Gastrocnemius medialis (tissue), 4 donors: Measurements from ENCODE around the gene FHOD3. TPM values are rescaled to one million over a fixed set of nuclear protein-coding genes. Genes with fewer than 3 reads are reported as not detected.
"Not testable (repeated sequence)": the region's sequence is repeated elsewhere in the genome, so short reads cannot be mapped to it uniquely, and the experiment has no call there.

Source experiments
- ATAC-seq, 2 donors: fragments of 150-250 bp; one replicate each; pipeline ENCODE4 v1.9.1; 2016
- DNase-seq, 2 donors: peaks; one replicate each; pipeline ENCODE4 v3.0.0-alpha.2; 2019
- H3K27ac ChIP-seq, 4 donors: fragments of 200-600 bp; sonication (generic); 1 replicate in 1 of 4; 2 replicates in 3 of 4; pipeline ENCODE4 v1.5.1; 2016 to 2018; ENCODE audit warnings: mild to moderate bottlenecking in 2 of 4, moderate library complexity in 1 of 4
- H3K27me3 ChIP-seq, 3 donors: fragments of 200-600 bp; sonication (generic) in 2 of 3; 1 replicate in 1 of 3; 2 replicates in 2 of 3; pipeline versions ENCODE4 v1.5.1 to v1.6.0; 2016 to 2019; ENCODE audit warnings: mild to moderate bottlenecking in 1 of 3, moderate library complexity in 1 of 3
- H3K36me3 ChIP-seq, 2 donors: fragments of 200-600 bp; sonication (generic) in 1 of 2; one replicate each; pipeline ENCODE4 v1.5.1; 2017 to 2018
- H3K4me1 ChIP-seq, 2 donors: fragments of 200-600 bp; sonication (generic) in 1 of 2; one replicate each; pipeline ENCODE4 v1.5.1; 2016 to 2017; ENCODE audit warnings: mild to moderate bottlenecking in 2 of 2
- H3K4me3 ChIP-seq, 4 donors: fragments of 200-600 bp; sonication (generic) in 3 of 4; 1 replicate in 1 of 4; 2 replicates in 3 of 4; pipeline ENCODE4 v1.5.1; 2016 to 2019; ENCODE audit warnings: mild to moderate bottlenecking in 2 of 4
- H3K9me3 ChIP-seq, 3 donors: fragments of 200-600 bp; sonication (generic) in 2 of 3; 1 replicate in 1 of 3; 2 replicates in 2 of 3; pipeline ENCODE4 v1.5.1; 2016 to 2019
- CTCF ChIP-seq, 5 experiments: fragments of 450-650 bp in 3 of 5; fragments of 200-600 bp in 2 of 5; sonication (generic) in 2 of 5; IDR thresholded peaks in 4 of 5; conservative IDR thresholded peaks in 1 of 5; 1 replicate in 4 of 5; 2 replicates in 1 of 5; pipeline ENCODE4 v1.5.1; 2016 to 2019; ENCODE audit warnings: antibody characterized with exemption in 5 of 5, mild to moderate bottlenecking in 3 of 5, moderate library complexity in 3 of 5
- POLR2A ChIP-seq, 2 donors: fragments of 450-650 bp; IDR thresholded peaks; one replicate each; pipeline ENCODE4 v1.6.1; 2017; ENCODE audit warnings: antibody characterized with exemption in 2 of 2, mild to moderate bottlenecking in 2 of 2, moderate library complexity in 2 of 2
- in situ Hi-C, 4 donors: fragments of 200-750 bp; cut with MboI; loops; one replicate each; pipeline versions ENCODE4 v1.15.0 to v1.8.0; 2017; ENCODE audit warnings: low sequenced_read_pairs in 4 of 4
- intact Hi-C: fragments of 100-400 bp; cut with DNase I; formaldehyde crosslinking; loops from one replicate; pipeline ENCODE4 v1.15.1; 2023; ENCODE audit warnings: low total_unique reads
- total RNA-seq, 4 donors: library from RNA; depleted of rRNA; stranded (reverse); fragments of >200 nt; gene quantifications; one replicate each; pipeline versions ENCODE4 v1.1.0 to v1.2.3, GENCODE V29; 2016

Gene FHOD3
- total RNA-seq, 4 donors from 2014 or later, result 10.0 to 32.5 (median 17.0) TPM

GRCh38 chr18:36813824-36814223 lies 516.3 kb downstream of the FHOD3 start:
- TF ChIP-seq CTCF (IDR thresholded peaks at IDR 0.05 in 4 of 5, conservative IDR thresholded peaks at IDR 0.05 in 1 of 5) (no peak), POLR2A (IDR thresholded peaks at IDR 0.05) (no peak)
- Histone ChIP-seq H3K9me3 (no peaks in the 10 kb centered on the region), H3K27me3 (no peaks in the 10 kb centered on the region), H3K27ac (no peak overlapping the region), H3K4me1 (no peaks in the 10 kb centered on the region), H3K36me3 (peaks cover 0 to 4% of the 10 kb centered on the region in 2 donors), H3K4me3 (no peak overlapping the region)
- in situ Hi-C loops, result loop anchor here in 1 of 4 donors (5.0 to 10.0 kb wide), 2 partner anchors 47 to 129 kb away; no protein-coding TSS in a partner anchor
- intact Hi-C loops, result no loop called here
- ATAC-seq, result no peak
- DNase-seq, result no peak

DNA sequence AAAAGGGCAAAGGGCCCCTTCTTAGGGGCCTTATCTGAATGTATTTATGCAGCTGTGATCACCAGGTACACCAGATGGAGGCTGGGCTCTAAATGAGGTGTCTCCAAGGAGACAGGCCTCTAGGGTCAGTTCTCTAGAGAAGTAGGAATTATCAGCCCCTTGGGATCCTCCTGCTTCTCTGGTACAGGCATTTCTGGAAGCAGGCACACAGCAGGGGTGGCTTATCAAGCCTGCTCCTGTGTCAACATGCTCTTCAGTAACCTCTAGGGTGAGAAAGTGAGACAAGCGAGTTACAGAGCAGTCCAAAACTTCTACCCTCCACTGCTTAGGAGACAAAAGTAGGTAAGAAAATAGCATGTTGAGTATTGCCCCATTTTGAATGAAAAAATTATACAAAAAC lies 517.5 kb downstream of the FHOD3 start:
- H3K27me3 ChIP-seq, result no peaks in the 10 kb centered on the region
- no peak overlapping the region for H3K27ac ChIP-seq
- H3K9me3 ChIP-seq, result no peaks in the 10 kb centered on the region
- H3K4me1 ChIP-seq, result no peaks in the 10 kb centered on the region
- H3K4me3 ChIP-seq, result no peak overlapping the region
- no peak for DNase-seq
- H3K36me3 ChIP-seq, result peaks cover 0 to 4% of the 10 kb centered on the region in 2 donors
- in situ Hi-C loops (loop anchor here in 1 of 4 donors (5.0 to 10.0 kb wide), 2 partner anchors 48 to 130 kb away; no protein-coding TSS in a partner anchor), intact Hi-C loops (no loop called here)
- ATAC-seq, result no peak
- no peak for TF ChIP-seq CTCF (IDR thresholded peaks at IDR 0.05 in 4 of 5, conservative IDR thresholded peaks at IDR 0.05 in 1 of 5)
- no peak for TF ChIP-seq POLR2A (IDR thresholded peaks at IDR 0.05)

- H3K36me3 ChIP-seq, H3K4me3 ChIP-seq, H3K4me1 ChIP-seq, DNase-seq, ATAC-seq, H3K27me3 ChIP-seq, H3K27ac ChIP-seq, H3K9me3 ChIP-seq, intact Hi-C loops: not testable (repeated sequence)
- in situ Hi-C loops, result loop anchor here in 1 of 4 donors (10.0 kb wide), 1 partner anchor 131 kb away; no protein-coding TSS in a partner anchor
Observed at GRCh38 chr18:36816096-36816495, 518.6 kb downstream of the FHOD3 start.

DNA sequence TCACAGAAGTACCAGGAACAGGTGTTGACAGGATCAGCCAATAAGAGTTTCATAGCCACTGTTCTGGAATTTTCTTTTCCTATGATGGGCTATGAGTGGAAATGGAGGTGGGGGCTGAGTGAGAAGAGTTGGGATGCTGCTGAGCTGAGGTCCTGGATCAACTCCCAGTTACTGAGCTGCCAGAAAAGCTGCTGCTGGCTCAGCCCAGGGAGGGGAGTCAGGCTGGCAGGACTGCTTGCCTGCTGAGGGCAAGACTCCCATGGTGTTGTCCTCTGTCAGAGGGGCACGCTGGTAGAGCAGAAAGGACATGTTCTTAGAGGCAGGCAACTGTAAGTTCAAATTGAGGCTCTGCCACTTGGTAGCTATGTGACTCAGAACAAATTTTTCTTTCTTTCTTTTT lies 519.5 kb downstream of the FHOD3 start:
- no peaks in the 10 kb centered on the region for H3K9me3 ChIP-seq
- no peak overlapping the region for H3K27ac ChIP-seq
- intact Hi-C loops (no loop called here), in situ Hi-C loops (loop anchor here in 1 of 4 donors (10.0 kb wide), 1 partner anchor 132 kb away; no protein-coding TSS in a partner anchor)
- peaks cover 0 to 4% of the 10 kb centered on the region in 2 donors for H3K36me3 ChIP-seq
- no peak overlapping the region for H3K4me3 ChIP-seq
- no peak for ATAC-seq
- no peaks in the 10 kb centered on the region for H3K4me1 ChIP-seq
- TF ChIP-seq CTCF (IDR thresholded peaks at IDR 0.05 in 4 of 5, conservative IDR thresholded peaks at IDR 0.05 in 1 of 5) (no peak), POLR2A (IDR thresholded peaks at IDR 0.05) (no peak)
- DNase-seq, result no peak
- H3K27me3 ChIP-seq, result no peaks in the 10 kb centered on the region

GRCh38 chr18:36818652-36819051 lies 521.1 kb downstream of the FHOD3 start:
- DNase-seq (no peak), ATAC-seq (no peak)
- Histone ChIP-seq H3K4me3 (no peak overlapping the region), H3K27me3 (no peaks in the 10 kb centered on the region), H3K9me3 (no peaks in the 10 kb centered on the region), H3K4me1 (no peaks in the 10 kb centered on the region), H3K36me3 (peaks cover 0 to 4% of the 10 kb centered on the region in 2 donors), H3K27ac (no peak overlapping the region)
- no peak for TF ChIP-seq POLR2A (IDR thresholded peaks at IDR 0.05)
- no peak for TF ChIP-seq CTCF (IDR thresholded peaks at IDR 0.05 in 4 of 5, conservative IDR thresholded peaks at IDR 0.05 in 1 of 5)
- in situ Hi-C loops, result loop anchor here in 1 of 4 donors (10.0 kb wide), 1 partner anchor 134 kb away; no protein-coding TSS in a partner anchor
- intact Hi-C loops, result no loop called here
